ENCODE results near the gene ERC2. TPM values are rescaled to one million over a fixed set of nuclear protein-coding genes. Genes with fewer than 3 reads are reported as not detected.

The ERC2 gene
- total and polyA plus RNA-seq, 2 of the 8 experiments (the other 6 are each of a cell fraction or from before 2014, with no cell fraction given): 16.4 to 22.8 TPM

DNA sequence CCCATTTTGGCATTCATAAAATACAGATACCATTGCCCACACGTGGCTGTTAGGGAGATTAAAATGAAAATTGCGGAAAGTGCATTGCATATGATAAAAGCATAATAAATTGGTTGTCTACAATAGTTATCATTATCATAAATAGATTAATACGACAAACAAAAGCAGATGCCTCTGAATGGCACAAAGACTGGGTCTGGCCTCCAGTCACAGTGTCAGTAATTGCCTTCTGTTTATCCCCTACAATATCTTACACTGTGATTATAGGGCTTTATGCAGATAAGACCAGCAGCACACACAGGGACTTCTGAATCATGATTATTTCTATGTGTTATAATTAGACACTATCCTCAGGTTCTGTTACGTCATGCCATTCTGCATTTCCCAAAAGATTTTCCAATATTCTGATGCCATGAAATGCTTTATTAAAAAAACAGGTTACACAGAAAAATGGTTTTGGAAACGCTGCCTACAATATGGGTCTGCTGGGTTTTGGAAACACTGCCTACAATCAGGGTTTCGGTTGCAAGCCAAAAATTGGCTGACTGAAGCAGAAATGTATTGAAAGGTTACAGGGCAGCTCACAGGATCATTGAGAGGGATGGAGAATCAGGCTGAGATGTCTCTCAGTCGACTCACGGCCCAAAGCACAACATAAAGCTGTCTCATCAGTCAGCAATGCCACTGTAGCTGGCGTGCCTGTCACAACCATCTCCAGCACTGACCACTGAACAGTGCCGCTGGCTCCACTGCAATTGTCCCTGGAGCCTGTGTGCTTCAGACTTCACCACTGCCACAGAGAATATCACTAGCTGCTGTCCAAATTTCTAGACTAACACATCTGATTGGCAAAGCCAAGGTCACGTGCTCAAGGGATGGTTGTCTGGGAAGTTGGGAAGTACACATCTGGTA is 248.1 kb downstream of the ERC2 start:
- FAIRE-seq: no peak

More for the DNA sequence above, 248.1 kb downstream of the ERC2 start:
- Histone ChIP-seq H3K36me3 (ENCODE audit: control insufficient read depth in 2 of 4, insufficient read depth in 4 of 4, low read length in 3 of 4) (no peaks in the 10 kb centered on the region), H2AFZ (ENCODE audit: low read length) (no peak overlapping the region), H2BK15ac (ENCODE audit: low read length) (no peak overlapping the region), H3K18ac (ENCODE audit: extremely low read depth, low read length) (no peak overlapping the region; the same call in 1 of the 2 replicates), H2BK20ac (ENCODE audit: low read length) (no peak overlapping the region), H4K20me1 (replicated peaks in 1 of 2; ENCODE audit: control insufficient read depth in 1 of 2, insufficient read depth in 2 of 2, low read length in 2 of 2) (no peaks in the 10 kb centered on the region), H3K4me1 (replicated peaks in 1 of 4; ENCODE audit: control insufficient read depth in 3 of 4, insufficient read depth in 4 of 4, low read length in 3 of 4) (no peaks in the 10 kb centered on the region), H3K27me3 (replicated peaks in 1 of 4; ENCODE audit: control insufficient read depth in 3 of 4, extremely low read depth in 1 of 4, insufficient read depth in 3 of 4, low read length in 3 of 4) (no peaks in the 10 kb centered on the region), H4K5ac (ENCODE audit: insufficient read length, low read depth, low read length) (no peak overlapping the region), H2BK12ac (ENCODE audit: low read depth, low read length) (no peak overlapping the region), H3K79me2 (ENCODE audit: control insufficient read depth in 1 of 2, insufficient read depth in 2 of 2, low read length in 2 of 2) (no peaks in the 10 kb centered on the region), H3K56ac (replicated peaks; ENCODE audit: insufficient read length, low read depth, low read length) (no peak overlapping the region), H3K4me3 (ENCODE audit: extremely low read depth in 1 of 4, insufficient read depth in 2 of 4, low read depth in 3 of 4, low read length in 4 of 4) (no peak overlapping the region), H3K14ac (ENCODE audit: insufficient read length) (no peak overlapping the region), H3K79me1 (ENCODE audit: low read depth, low read length) (no peaks in the 10 kb centered on the region), H4K91ac (replicated peaks; ENCODE audit: insufficient read length, low read length) (peak overlapping the region; percentile 44), H2AK5ac (ENCODE audit: low read depth, low read length) (no peak overlapping the region), H3K23ac (ENCODE audit: insufficient read length) (no peak overlapping the region), H2BK5ac (ENCODE audit: low read depth, low read length) (no peak overlapping the region), H3K4ac (replicated peaks; ENCODE audit: insufficient read length, low read depth, low read length) (no peak overlapping the region), H3K4me2 (ENCODE audit: insufficient read depth in 1 of 2, low read depth in 2 of 2, low read length in 2 of 2) (no peak overlapping the region), H3K27ac (ENCODE audit: low read depth, low read length) (no peak overlapping the region), H3K23me2 (ENCODE audit: low read depth, low read length) (no peaks in the 10 kb centered on the region), H3K9me3 (ENCODE audit: insufficient read depth in 2 of 2, low read depth in 1 of 2, low read length in 1 of 2) (no peaks in the 10 kb centered on the region), H3K9ac (replicated peaks in 1 of 4; ENCODE audit: extremely low read depth in 1 of 4, low read depth in 3 of 4, low read length in 3 of 4) (no peak overlapping the region; a peak in 1 of 7 replicates), H2BK120ac (replicated peaks; ENCODE audit: low read depth, low read length) (no peak overlapping the region), H4K8ac (ENCODE audit: extremely low read depth, insufficient read depth, low read length) (no peak overlapping the region)
- ChIA-PET CTCF (ENCODE audit: partially characterized antibody) (no interaction called here), POLR2A (ENCODE audit: partially characterized antibody) (no interaction called here)
- DNase-seq (ENCODE audit: low read depth in 1 of 2, low spot score in 2 of 2): no peak
- WGBS, 2 experiments (ENCODE audit: extremely low coverage in 1 of 2, insufficient coverage in 1 of 2, insufficient read length in 1 of 2, insufficient replicate concordance in 2 of 2, low coverage in 1 of 2, low lambda C conversion rate in 2 of 2, missing lambda C conversion rate in 1 of 2): 85% methylated on average over 11 of the region's 11 CpGs; no CpG with 5 or more reads in 1 of the 2 experiments
- TF ChIP-seq TAF1 (IDR thresholded peaks at IDR 0.05; ENCODE audit: low read depth, low read length): no peak
- no peak for TF ChIP-seq ZNF274 (IDR thresholded peaks at IDR 0.05; ENCODE audit: borderline replicate concordance, extremely low read depth, low read length)
- TF ChIP-seq RNF2 (IDR thresholded peaks at IDR 0.05; ENCODE audit: borderline replicate concordance, low read depth, low read length, missing control alignments, poor library complexity, severe bottlenecking): no peak
- no peak for TF ChIP-seq RXRA (IDR thresholded peaks at IDR 0.05; ENCODE audit: insufficient read depth, low read depth, low read length)
- TF ChIP-seq SUZ12 (IDR thresholded peaks at IDR 0.05; ENCODE audit: low read length): no peak
- TF ChIP-seq EZH2 (IDR thresholded peaks at IDR 0.05; ENCODE audit: low read depth, low read length, severe bottlenecking): no peak
- no peak for TF ChIP-seq HDAC2 (IDR thresholded peaks at IDR 0.05; ENCODE audit: borderline replicate concordance in 1 of 2, low read depth in 2 of 2, low read length in 2 of 2)
- TF ChIP-seq CBX5 (IDR thresholded peaks at IDR 0.05; ENCODE audit: low read depth, low read length): no peak

Measured in H1 (cell line).